Effector CD4-positive, alpha-beta T cell (primary cell): Measurements from ENCODE around the gene HABP2.
A peak's percentile ranks its signal among the peaks of the same experiment; 100 is the strongest.

ENCODE experiments used
- DNase-seq: peaks from one replicate; pipeline ENCODE4 v3.0.0-alpha.2; 2020

The HABP2 gene

DNA sequence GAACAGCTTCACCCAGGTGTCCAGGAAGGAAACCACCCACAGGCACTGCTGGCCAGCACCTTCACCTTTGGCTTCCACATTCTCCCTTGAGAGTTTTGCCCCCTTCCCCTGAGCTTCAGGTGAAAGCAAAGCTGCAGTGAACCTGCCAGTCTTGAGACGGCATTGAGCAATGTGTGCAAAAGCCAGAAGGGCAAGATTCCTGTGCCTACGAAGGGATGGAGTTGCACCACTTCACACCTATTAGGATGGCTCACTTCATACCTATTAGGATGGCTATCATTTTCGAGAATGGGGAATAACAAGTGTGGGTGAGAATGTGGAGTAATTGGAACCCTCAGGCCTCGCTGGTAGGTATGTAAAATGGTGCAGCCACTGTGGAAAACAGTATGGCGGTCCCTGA is 7.2 kb downstream of the HABP2 start:
- DNase-seq = no peak

DNA sequence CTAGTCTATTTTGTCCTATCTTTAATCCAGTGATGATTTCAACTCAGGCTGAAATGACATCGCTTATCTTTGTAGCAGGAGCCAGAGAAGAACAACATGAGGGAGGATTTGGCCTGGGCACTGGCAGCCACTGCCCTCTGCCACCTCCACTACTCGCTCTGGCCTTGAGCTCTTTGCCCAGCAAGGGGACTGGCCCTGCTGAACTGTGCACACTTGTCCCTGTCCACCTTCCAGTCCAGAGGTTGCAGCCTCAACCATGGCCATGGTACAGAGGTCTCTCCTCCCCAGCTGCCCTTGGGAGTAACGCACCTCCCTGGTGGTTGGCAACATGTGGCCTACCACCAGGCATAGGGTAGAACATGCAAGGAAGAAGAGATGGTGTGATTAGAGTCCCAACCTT is 8.4 kb downstream of the HABP2 start:
- DNase-seq = no peak

DNA sequence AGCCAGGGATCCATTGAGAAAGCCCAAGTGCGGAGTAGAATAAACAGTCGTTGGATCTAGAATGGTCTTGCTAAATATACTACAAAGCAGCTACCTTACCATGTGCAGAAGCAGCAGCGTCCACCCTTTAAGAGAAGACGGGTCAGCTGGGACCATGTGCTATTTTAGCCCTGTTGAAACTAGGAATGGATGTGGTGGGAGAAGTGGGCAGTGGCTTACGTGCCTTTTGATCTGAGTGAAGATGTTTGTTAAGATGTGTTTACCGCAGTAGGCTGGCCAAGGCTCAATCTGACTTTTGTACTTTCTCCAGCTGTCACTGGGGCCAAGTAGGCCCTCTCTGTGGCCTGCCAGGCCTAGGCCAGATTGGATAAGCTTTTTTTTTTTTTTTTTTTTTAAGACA is 9.2 kb downstream of the HABP2 start:
- no peak for DNase-seq

DNA sequence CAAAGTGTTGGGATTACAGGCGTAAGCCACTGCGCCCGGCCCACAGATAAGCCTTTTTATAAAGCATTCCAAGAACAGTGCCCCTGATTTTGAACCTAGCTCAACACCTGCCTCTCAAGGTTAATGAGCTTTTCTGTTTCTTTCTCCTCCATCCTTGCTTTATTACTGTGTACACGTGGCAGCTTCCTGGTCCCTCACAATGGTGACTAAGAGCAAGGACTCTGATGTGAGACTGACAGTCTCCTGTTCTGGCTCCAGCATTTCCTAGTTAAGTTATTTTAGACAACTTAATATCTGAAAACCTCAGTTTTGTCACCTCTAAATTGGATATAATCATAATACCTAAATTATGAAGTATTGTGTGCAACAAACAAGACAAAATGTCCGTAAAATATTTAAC is 9.9 kb downstream of the HABP2 start:
- DNase-seq = no peak

DNA sequence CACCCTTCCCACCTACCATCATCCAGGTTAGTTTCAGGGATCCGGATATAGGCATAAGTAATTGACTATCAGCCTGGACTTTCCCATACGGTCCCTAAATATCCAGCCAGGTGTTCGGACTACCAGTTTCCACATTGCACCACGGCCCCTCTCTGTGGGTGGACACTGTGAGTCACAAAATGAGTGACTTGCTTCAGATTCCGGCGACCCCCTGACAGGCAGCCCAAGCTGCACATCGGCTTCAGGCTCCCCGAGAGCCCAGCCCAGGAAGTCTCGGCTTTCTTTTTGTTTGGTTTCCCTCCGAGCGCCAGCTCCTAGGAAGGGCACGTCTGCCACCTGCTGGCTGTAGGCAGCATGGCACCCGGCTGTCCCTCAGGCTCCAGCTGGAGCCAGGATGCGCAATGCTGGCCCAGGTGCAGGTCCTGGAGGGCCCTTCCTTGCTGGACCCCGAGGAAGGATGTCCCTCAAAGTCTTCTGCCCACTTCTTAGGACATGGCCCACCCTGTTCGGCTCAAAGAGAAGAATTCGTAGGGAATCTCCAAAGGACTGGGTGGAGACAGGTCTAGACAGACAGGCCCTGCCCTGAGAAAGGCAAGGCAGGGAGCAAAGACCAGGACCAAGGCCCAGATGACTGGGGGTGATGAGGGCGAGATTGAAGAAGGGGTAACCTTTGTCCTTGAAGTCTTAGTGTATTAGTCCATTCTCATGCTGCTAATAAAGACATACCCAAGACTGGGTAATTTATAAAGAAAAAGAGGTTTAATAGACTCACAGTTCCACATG is 10.6 kb downstream of the HABP2 start:
- DNase-seq = peak; percentile 45

DNA sequence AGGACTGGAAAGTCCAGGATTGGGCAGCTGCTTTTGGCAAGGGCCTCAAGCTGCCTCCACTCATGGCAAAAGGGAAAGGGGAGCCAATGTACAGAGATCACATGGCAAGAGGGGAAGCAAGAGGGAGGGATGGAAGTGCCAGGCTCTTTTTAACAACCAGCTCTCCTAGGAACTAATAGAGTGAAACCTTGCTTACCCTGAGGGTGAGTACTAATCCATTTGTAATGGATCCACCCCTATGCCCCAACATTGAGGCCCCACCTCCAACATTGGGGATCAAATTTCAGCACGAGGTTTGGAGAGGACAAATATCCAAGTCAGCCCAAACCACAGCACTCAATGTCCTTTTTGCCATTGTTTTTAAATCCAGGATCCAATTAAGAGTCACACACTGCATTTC is 12.5 kb downstream of the HABP2 start:
- DNase-seq = no peak

DNA sequence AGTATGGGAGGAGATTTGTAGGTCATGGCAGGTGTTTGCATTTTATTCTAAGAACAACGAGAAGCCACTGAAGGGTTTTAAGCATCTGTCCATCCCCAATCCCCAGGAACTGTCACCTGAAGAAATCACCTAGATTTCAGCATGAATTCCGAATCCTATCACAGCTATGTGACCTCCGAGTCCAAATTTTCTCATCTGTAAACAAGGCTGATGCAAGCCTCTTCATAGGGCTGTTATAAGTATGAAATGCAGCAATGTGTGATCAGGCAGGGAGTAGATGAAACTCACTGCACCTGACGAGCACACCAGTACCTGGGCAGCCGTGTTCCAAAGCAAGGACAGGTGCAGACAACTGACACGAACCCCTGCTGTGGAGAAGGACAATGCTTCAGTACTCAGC is 14.0 kb downstream of the HABP2 start:
- DNase-seq = no peak

DNA sequence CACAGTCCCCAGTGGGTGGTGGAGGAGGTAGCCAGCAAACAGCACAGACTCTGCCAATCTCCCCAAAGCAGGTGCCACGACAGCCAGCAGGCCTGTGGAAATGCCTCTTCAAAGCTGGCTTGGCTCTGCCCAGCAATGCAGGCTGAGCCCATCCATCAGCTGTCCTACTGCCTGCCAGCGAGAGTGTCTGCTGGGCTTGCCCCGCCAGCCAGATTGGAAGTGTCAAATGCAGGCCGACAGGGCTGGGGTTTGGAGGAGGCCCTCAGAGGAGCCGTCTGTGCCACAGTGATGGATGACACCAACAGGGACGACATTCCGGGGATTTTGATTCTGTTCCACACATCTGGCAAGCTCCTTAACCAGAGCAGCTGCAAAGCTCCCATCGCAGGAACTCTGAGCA is 16.7 kb downstream of the HABP2 start:
- DNase-seq = no peak

DNA sequence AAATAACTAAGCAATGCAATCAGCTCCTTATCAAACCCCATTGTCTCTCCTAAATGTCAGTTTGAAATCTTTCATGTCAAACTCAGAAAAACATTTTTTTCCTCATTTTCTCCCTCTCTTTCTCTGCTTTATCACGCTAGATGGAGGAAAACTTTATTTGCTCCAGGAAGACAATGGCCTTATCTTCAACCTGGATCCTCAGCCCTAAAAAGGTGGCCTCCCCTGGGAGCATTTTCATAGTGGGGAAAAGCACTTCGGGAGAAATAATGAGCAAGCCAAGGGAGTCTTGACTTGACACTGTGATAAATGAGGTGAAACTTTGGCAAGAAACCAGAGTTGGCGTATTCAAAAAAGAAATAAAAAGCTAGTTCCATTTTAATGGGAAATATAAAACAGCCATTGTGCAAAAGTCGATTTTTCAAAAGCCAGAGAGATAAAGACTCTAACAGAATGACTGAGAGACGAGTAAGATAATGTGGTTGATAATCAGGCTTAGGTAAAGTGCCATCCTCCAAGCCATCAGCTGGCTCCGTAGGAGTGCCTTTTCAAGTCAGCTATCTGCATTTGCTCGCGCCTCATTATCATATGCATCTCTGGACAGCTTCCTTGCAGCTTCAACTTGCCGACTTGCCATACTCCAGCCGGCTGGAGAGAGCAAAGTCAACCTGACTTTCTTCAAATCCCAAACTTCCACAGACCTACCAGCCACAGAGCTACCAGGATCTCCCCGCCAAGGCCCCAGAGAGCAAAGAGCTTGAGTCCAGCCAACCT is 19.9 kb downstream of the HABP2 start:
- DNase-seq = no peak

DNA sequence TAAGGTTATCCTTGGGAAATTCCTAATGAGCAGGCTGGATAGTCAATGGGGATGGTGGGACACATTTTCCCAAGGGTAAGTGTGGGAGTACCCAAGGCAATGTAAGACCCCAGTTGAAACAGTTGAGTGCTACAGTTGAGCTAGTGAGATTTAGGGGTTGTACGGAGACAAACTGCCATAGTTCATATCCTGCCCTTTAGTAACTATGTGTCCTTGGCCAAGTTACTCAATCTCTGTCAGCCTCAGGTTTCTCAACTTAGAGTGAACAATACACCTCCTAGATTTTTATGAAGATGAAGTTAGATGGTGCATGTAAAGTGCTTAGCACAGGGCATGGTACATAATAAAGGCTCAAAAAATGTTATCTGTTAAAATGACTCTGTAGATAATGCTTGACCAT is 20.5 kb downstream of the HABP2 start:
- no peak for DNase-seq

DNA sequence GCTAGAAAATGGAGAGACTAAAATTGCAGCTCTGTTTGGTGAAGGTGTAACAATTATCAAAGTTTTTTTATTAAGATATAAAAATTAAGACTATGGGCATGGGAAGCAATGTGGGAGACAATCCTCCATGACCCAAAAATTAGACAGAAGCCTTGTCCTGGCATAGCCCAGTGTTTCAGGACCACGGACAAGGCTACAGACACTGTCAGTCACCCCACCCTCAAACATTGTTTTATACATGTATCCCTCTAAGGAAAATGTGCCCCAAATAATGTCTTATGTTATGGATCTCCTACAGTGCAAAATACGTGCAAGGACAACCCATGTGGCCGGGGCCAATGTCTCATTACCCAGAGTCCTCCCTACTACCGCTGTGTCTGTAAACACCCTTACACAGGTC is 24.0 kb downstream of the HABP2 start:
- DNase-seq = no peak

DNA sequence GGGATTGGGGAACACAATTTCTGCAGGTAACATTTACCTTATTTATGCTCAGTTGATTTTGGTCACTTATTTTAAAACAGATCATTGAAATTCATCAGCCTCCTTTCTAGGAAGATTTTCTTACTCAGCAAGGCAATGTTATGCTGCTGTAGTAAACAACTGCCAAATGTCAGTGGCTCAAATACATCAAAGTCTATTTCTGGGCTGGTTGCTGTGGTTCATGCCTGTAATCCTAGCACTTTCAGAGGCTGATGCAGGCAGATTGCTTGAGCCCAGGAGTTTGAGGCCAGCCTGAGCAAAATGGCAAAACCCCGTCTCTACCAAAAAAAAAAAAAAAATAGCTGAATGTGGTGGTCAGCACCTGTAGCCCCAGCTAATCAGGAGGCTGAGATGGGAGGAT is 25.9 kb downstream of the HABP2 start:
- no peak for DNase-seq

DNA sequence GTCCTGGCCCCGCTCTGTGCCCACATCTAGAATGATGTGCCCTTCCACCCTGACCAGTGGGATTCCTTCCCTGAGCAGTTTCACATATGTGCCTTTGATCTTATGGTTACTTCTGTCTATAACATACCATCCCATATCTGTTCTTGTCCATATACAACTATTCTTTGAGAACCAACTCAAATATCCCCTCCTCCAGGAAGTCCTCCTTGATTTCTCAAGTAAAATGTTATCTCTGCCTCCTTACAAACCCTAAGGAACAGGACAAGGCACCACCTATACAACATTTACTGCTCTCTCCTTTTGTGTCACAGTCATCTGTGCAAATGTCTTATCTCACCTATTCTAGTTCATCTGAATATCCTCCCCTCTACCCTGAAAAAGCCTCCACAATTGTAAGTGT is 28.2 kb downstream of the HABP2 start:
- DNase-seq = no peak

DNA sequence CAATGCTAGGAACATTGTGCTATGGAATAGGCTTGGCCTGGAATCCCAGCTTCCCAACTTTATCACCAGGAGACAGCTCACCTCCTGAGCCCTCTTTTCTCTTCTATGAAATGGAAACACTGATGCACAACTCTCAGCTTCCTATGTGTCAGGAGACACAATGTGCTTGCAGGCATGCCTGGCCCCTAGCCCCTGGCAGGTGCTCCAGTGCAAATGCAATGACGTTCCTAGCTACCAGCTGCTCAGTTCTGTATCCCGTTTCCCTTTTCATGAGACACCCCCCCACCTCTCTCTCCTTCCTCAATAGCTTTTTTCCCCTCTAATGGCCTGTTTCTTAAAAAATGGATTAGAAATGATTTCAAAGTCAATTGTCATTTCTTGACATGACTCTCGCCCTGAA is 30.7 kb downstream of the HABP2 start:
- DNase-seq = no peak

DNA sequence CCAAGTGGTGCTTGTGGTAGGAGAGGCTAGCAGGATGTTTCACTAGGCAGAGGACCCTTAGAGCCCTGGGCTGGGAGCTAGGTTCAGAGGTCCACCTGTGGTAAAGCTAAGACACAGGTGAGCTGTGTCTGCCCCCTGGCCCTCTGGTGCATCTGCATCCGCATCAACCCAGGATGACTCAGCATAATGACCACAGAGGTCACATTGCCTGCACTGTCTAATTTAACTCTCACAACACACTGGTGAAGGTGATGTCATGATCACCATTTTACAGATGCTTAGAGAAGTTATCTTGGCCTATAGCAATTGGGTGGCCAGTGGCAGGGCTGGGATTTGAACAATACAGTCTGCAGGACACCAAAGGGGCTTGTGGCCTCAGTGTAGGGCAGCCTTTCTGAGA is 33.1 kb downstream of the HABP2 start:
- DNase-seq = no peak

DNA sequence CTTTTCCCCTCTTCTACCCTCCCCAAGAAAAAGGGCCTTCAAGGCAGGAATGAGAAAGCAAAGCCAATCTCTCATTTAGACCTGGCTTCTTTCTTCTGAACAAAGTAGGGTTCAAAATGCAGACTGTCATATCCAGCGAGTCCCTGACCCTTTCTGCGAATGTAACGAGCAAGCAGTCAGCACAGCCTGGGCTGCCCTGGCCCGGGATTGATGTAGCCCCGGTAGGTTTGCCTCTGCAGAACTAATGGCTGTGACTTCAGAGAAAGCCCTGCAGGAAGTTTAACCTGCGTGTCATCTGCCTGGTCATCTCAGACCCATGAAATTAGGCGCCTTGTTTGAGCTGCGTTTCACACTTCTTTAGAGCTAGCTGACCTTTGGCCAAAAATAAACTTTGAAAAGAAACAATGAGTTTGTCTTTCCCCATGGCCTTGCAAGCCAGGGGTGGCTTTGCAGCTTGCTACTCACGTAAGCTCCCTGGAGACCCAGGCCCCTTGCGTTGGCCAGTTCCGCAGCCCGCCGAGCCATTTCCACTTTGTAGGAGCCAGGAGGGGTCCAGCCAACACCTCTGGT is 36.4 kb downstream of the HABP2 start:
- no peak for DNase-seq

DNA sequence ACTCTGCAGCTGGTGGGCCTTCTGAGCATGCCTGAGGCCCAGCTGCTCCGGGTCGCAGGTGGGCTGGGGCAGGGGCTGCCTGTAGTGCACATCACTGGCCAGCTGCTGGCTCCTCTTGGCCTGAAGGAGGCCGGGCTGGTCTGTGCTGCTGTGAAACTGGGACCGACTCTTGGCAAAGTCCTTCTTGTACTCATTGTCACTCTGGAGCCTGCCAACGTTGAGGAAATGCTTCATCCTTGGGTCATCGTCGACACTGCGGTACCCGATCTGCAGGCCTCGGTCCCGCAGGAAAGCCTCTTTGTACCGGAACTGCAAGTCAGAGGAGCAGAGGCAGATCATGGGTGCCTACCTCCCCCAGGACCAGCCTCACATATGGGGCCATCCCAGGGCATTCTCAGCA is 37.7 kb downstream of the HABP2 start:
- no peak for DNase-seq

DNA sequence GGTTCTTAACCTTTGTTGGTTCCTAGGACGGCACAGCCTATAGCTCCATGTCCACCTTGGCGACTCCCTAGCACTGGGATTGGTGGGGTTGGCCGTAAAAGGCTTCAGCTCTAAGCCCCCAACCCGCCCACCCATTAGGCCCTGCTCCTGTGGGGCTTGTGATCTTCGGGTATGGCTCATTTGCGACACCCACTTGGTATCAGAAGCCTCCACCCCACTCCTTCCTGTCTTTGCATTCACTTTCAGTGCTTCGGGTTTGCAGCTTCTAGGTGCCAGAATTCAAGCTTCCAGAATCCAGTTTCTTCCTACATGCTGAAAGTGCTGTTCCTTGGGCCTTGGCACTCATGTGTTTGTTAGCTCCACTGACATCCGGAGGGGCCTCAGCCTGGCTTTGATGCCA is 39.5 kb downstream of the HABP2 start:
- no peak for DNase-seq

DNA sequence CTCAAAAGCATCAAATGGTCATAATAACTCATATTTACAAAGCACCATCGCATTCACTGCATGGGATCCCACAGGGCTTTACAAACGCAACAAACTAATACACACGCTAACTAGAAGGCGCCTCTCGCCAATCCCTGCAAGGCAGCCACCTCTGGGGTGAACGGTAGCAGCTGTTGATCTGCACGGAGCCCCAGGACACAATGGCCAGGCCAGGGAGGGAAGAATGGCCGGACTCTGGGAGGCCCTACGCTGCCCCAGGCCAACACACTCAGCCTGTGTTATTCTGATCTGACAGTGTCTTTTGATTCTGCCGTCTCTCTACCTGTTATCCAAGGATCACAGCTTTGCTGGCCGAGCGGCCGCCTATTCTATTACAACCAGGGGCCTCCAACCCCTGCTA is 41.8 kb downstream of the HABP2 start:
- no peak for DNase-seq

DNA sequence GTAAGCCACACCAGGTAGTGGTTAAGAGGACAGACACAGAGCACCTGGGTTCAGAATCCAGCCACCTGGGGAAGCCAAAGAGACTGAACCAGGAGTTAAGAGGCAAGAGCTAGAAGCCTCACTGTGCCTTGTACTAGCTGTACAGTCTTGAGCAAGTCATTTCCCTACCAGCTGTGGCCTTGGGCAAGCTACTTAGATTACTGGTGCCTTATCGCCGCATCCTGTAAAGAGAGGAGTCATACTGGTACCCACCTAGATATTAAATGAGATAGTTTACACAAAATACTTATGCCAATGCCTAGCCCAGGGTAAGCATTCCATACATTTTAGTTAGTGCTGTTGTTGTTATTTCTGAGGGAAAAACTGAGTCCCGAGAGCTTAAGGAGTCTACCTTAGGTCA is 47.7 kb downstream of the HABP2 start:
- DNase-seq = no peak

DNA sequence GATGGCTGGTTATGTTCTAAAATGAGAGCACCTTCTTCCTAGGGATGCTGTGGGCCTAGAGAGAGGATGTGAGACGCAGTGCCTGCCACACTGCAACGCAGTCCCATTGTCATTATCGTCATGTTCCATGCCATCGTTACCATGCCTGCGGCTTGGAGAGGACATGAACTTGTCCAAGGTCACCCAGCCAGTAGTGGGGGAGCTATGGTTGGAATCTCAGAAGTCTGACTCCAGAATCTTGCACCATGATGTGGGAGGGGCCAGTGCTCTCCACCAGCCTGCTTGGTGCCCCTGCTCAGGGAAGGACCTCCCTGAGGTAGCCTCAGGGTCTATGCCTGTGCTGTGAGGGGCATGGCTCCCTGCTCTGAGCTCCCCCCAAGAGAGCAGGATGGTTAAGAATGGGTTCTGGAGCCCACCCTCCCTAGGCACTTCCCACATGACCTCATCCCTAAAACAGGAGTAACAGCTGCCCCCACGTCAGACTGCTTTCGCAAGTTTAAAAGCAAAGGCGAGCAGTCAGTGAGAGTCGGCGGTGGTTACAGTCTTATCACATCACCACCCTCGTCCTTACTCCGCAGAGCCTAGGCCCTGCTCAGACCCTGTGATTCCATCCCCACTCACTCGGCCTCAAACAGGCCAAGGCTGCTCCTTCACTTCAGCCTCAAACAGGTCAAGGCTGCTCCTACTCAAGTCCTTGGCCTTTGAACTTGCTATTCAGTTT is 50.4 kb downstream of the HABP2 start:
- no peak for DNase-seq

DNA sequence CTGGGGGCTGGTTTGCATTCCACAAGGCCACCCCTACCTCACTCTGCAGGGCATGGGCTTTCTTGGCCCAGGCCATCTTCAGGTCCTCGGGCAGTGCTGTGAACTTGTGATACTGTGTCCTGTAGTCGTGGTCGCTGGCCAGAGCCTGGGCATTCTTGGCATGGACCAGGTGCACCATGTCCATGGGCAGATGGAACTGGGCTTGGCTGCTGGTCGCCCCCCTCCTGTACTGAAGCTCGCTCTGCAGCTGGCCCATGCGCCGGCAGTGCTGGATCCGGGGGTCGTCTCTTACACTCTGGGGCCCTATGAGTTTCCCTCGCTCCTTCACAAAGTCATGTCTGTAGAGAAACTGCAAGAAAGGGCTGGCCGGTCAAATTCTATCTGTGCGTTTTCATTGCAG is 51.7 kb downstream of the HABP2 start:
- no peak for DNase-seq

DNA sequence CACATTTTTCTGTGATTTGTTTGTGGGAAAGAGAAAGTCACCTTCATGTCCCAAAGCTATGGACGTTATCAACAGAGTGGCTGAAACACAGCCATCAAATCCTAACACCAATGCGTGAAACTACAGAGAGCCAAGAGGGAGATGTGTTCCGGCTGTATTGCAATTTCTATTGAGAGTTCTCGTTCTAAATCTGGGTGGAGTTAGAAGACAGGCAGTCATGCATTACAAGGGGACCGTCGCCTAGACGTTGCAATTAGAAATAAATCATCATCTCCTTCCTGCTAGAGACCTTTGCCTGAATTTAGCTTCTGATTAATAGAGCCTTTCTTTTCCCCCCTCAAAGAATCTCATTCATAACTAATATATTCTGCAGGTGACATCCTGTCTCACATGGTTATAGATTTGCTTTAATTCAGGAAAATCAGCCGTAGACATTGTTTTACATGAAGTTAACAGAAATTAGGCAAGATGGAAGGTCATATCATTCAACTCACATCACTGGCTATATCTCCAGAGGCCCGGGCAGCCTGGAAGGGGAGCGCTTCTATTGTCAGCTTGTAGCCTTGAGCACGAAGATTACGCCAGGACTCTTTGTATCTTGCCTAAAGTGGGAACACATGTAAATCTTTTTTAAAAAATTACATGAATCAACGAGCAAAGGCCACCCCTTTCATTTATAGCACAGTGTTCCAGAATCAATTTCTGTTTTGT is 52.6 kb downstream of the HABP2 start:
- DNase-seq = no peak
